Measurements from ENCODE around the gene NRP2.

DNA sequence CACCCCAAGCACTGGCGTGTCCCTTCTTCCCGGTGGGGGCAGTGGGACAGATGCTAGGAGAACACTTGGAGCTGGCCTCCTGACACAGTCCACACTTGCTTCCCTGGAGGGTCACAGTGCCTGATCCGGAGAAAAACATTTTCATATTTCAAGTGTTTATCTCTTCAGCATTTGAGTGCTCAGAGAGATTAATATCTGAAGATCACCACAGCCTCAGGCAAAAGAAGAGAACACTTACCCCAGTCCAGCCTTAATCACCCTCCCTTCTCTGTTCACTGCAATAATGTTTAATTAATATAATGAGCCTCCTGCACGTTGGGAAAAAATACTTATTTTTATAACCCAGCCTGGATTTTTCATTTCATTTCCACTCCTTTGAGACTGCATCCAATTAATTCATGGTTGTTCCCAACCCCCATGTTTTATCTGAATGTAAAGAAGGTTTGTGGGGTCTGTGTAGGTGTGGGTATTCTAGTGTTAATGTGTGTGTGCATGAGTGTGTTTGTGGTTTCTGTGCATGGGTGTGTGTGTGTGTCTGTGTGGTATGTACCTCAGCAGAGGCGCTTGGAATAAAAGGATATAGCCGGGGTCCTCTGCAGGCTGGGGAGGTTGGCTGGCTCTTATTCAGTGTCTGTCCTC is 72.1 kb downstream of the NRP2 start:
- TF ChIP-seq, protein P1, sequence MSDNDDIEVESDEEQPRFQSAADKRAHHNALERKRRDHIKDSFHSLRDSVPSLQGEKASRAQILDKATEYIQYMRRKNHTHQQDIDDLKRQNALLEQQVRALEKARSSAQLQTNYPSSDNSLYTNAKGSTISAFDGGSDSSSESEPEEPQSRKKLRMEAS (IDR thresholded peaks at IDR 0.05): no peak
- TF ChIP-seq EP300 (IDR thresholded peaks at IDR 0.05; ENCODE audit: borderline replicate concordance) (no peak), YY1 (IDR thresholded peaks at IDR 0.05; ENCODE audit: low read depth) (no peak), CREB1 (IDR thresholded peaks at IDR 0.05; ENCODE audit: low read depth) (no peak), TEAD4 (IDR thresholded peaks at IDR 0.05) (no peak), CEBPB (IDR thresholded peaks at IDR 0.05) (no peak), RAD21 (IDR thresholded peaks at IDR 0.05; ENCODE audit: low read depth) (no peak)
- TF ChIP-seq, protein P2, sequence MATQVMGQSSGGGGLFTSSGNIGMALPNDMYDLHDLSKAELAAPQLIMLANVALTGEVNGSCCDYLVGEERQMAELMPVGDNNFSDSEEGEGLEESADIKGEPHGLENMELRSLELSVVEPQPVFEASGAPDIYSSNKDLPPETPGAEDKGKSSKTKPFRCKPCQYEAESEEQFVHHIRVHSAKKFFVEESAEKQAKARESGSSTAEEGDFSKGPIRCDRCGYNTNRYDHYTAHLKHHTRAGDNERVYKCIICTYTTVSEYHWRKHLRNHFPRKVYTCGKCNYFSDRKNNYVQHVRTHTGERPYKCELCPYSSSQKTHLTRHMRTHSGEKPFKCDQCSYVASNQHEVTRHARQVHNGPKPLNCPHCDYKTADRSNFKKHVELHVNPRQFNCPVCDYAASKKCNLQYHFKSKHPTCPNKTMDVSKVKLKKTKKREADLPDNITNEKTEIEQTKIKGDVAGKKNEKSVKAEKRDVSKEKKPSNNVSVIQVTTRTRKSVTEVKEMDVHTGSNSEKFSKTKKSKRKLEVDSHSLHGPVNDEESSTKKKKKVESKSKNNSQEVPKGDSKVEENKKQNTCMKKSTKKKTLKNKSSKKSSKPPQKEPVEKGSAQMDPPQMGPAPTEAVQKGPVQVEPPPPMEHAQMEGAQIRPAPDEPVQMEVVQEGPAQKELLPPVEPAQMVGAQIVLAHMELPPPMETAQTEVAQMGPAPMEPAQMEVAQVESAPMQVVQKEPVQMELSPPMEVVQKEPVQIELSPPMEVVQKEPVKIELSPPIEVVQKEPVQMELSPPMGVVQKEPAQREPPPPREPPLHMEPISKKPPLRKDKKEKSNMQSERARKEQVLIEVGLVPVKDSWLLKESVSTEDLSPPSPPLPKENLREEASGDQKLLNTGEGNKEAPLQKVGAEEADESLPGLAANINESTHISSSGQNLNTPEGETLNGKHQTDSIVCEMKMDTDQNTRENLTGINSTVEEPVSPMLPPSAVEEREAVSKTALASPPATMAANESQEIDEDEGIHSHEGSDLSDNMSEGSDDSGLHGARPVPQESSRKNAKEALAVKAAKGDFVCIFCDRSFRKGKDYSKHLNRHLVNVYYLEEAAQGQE (IDR thresholded peaks at IDR 0.05; ENCODE audit: low read depth): no peak
